Astrocyte (in vitro differentiated cells and primary cell): ENCODE data around the gene PDCL2. TPM values are rescaled to one million over a fixed set of nuclear protein-coding genes. Genes with fewer than 3 reads are reported as not detected.

Experiments used
- DNase-seq: peaks from one replicate; pipeline ENCODE4 v3.0.0-alpha.2; 2010; ENCODE audit warnings: low read depth
- FAIRE-seq: peaks from 2 replicates; lab custom pipeline; 2011; peaks lifted over from hg19 to GRCh38; lab: Jason Lieb, UNC
- H2AFZ ChIP-seq: 2 replicates; pipeline ENCODE4 v1.6.0; 2012; ENCODE audit warnings: low read depth, low read length, inconsistent platforms
- H3K27ac ChIP-seq: 2 replicates; pipeline ENCODE4 v1.5.1; 2011; ENCODE audit warnings: low read depth, low read length, inconsistent platforms
- H3K27me3 ChIP-seq: 2 replicates; pipeline ENCODE4 v1.6.0; 2011; ENCODE audit warnings: low read length, inconsistent platforms; ENCODE audit not compliant: insufficient read depth
- H3K36me3 ChIP-seq: 2 replicates; pipeline ENCODE4 v1.5.1; 2011; ENCODE audit warnings: low read length, inconsistent platforms; ENCODE audit not compliant: insufficient read depth
- H3K4me1 ChIP-seq: 2 replicates; pipeline ENCODE4 v1.5.1; 2011; ENCODE audit warnings: low read length, inconsistent platforms; ENCODE audit not compliant: insufficient read depth
- H3K4me2 ChIP-seq: 2 replicates; pipeline ENCODE4 v1.6.0; 2012; ENCODE audit warnings: low read length, inconsistent platforms
- H3K4me3 ChIP-seq: 2 replicates; pipeline ENCODE4 v1.5.1; 2011; ENCODE audit warnings: low read depth, mild to moderate bottlenecking, low read length, inconsistent platforms; ENCODE audit not compliant: insufficient read depth
- H3K79me2 ChIP-seq: 2 replicates; pipeline ENCODE4 v1.6.0; 2012; ENCODE audit warnings: mild to moderate bottlenecking, low read length, inconsistent platforms; ENCODE audit not compliant: insufficient read depth
- H3K9ac ChIP-seq: 2 replicates; pipeline ENCODE4 v1.6.0; 2012; ENCODE audit warnings: mild to moderate bottlenecking, low read length, inconsistent platforms
- H3K9me3 ChIP-seq: 2 replicates; pipeline ENCODE4 v1.5.1; 2012; ENCODE audit warnings: low read depth, mild to moderate bottlenecking, low read length, inconsistent platforms; ENCODE audit not compliant: insufficient read depth
- H4K20me1 ChIP-seq: 2 replicates; pipeline ENCODE4 v1.6.0; 2012; ENCODE audit warnings: low read length, inconsistent platforms; ENCODE audit not compliant: insufficient read depth
- H3K27ac Mint-ChIP-seq: one replicate; pipeline ENCODE4 v1.8.0; 2021; ENCODE audit warnings: mild to moderate bottlenecking, mixed read lengths; ENCODE audit not compliant: unreplicated experiment
- H3K27me3 Mint-ChIP-seq: one replicate; pipeline ENCODE4 v1.8.0; 2021; ENCODE audit warnings: low read depth, mixed read lengths; ENCODE audit not compliant: unreplicated experiment
- H3K36me3 Mint-ChIP-seq: one replicate; pipeline ENCODE4 v1.8.0; 2021; ENCODE audit warnings: low read depth, mixed read lengths; ENCODE audit not compliant: unreplicated experiment
- H3K4me1 Mint-ChIP-seq: one replicate; pipeline ENCODE4 v1.8.0; 2021; ENCODE audit warnings: low read depth, mixed read lengths; ENCODE audit not compliant: unreplicated experiment
- H3K4me3 Mint-ChIP-seq: one replicate; pipeline ENCODE4 v1.8.0; 2021; ENCODE audit warnings: mild to moderate bottlenecking, moderate library complexity, mixed read lengths; ENCODE audit not compliant: unreplicated experiment
- H3K9me3 Mint-ChIP-seq: one replicate; pipeline ENCODE4 v1.8.0; 2021; ENCODE audit warnings: mild to moderate bottlenecking, mixed read lengths; ENCODE audit not compliant: unreplicated experiment
- EZH2 ChIP-seq: IDR thresholded peaks from 2 replicates; pipeline ENCODE4 v1.6.1; 2012; ENCODE audit warnings: mild to moderate bottlenecking, low read length, inconsistent platforms; ENCODE audit not compliant: insufficient read depth
- total RNA-seq: library from RNA; stranded (reverse); gene quantifications from 2 replicates; pipeline ENCODE4 v1.2.1, GENCODE V29; 2021
- TF ChIP-seq, protein P1 (sequence below): IDR thresholded peaks from 2 replicates; pipeline ENCODE4 v1.5.1; 2011; ENCODE audit warnings: low read depth, mild to moderate bottlenecking, inconsistent platforms, low read length, moderate library complexity; ENCODE audit not compliant: insufficient read depth

The PDCL2 gene
- total RNA-seq, 1 donor from 2014 or later, result not detected

DNA sequence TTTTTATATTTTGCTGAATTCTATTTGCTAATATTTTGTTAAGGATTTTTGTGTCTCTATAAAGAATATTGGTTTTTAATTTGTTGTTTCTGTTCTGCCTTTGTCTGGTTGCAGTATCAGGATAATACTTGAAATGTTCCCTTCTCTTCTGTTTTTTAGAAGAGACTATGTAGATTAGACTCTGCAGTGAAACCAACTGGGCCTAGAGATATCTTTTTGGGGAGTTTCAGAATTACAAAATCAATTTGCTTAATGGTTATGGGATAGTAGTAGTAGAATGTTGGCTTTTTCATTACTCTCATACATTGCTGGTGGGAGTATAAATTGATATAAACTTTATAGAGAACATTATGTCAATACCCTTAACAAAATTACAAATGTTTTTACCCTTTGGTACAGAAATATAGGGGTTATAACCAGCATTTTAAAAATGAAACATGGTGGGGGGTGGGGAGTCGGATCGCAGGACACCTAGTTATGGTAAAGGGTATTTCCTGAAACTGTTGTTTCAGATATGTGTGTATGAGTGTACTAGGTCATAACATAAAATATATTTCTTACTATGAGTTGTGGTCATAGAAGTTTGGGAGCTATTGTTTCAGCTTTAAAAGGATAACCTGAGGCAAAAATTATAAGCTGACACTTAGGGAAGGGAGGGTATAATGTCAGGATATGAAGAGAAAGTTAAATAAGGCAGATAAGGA, 74.4 kb downstream of the PDCL2 start:
- FAIRE-seq (no peak), DNase-seq (no peak)
- Mint-ChIP-seq H3K27ac (peak overlapping the region; percentile 12), H3K9me3 (peaks cover 2% of the 10 kb centered on the region), H3K4me1 (no peaks in the 10 kb centered on the region), H3K27me3 (no peaks in the 10 kb centered on the region), H3K4me3 (no peak overlapping the region), H3K36me3 (peaks cover 5% of the 10 kb centered on the region)
- H3K9ac ChIP-seq, result no peak overlapping the region
- H3K4me3 ChIP-seq, result no peak overlapping the region
- no peaks in the 10 kb centered on the region for H3K9me3 ChIP-seq
- peaks cover 13% of the 10 kb centered on the region for H4K20me1 ChIP-seq
- H2AFZ ChIP-seq, result no peak overlapping the region
- H3K27me3 ChIP-seq, result no peaks in the 10 kb centered on the region
- no peaks in the 10 kb centered on the region for H3K4me1 ChIP-seq
- H3K27ac ChIP-seq, result no peak overlapping the region
- H3K36me3 ChIP-seq, result no peaks in the 10 kb centered on the region
- no peak overlapping the region for H3K4me2 ChIP-seq
- H3K79me2 ChIP-seq, result peaks cover 66% of the 10 kb centered on the region
- no peak for TF ChIP-seq EZH2
- TF ChIP-seq, protein P1, sequence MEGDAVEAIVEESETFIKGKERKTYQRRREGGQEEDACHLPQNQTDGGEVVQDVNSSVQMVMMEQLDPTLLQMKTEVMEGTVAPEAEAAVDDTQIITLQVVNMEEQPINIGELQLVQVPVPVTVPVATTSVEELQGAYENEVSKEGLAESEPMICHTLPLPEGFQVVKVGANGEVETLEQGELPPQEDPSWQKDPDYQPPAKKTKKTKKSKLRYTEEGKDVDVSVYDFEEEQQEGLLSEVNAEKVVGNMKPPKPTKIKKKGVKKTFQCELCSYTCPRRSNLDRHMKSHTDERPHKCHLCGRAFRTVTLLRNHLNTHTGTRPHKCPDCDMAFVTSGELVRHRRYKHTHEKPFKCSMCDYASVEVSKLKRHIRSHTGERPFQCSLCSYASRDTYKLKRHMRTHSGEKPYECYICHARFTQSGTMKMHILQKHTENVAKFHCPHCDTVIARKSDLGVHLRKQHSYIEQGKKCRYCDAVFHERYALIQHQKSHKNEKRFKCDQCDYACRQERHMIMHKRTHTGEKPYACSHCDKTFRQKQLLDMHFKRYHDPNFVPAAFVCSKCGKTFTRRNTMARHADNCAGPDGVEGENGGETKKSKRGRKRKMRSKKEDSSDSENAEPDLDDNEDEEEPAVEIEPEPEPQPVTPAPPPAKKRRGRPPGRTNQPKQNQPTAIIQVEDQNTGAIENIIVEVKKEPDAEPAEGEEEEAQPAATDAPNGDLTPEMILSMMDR, result no peak

DNA sequence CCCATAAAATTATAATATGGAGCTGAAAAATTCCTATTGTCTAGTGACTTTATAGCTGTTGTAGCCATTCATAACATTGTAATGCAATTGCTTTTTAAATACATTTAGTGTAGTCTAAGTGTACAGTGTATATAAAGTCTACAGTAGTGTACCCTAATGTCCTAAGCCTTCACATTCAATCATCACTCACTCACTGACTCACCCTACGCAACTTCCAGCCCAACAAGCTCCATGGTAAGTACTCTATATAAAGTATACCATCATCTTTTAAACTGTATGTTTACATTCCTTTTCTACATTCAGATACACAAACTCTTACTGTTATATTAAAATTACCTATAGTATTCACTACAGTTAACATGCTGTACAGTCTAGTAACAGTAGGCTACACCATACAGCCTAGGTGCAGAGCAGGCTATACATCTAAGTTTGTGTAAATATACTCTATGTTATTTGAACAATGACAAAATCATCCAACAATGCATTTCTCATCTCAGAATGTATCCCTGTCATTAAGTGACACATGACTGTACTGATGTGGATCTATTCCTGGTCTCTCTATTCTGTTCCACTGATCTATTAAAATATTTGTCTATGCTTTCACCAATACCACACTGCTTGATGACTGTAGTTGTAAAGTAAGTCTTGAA, 79.0 kb downstream of the PDCL2 start:
- no peak overlapping the region for H3K4me3 Mint-ChIP-seq
- H3K9me3 Mint-ChIP-seq, result peaks cover 2% of the 10 kb centered on the region
- Histone ChIP-seq H3K4me1 (peaks cover 9% of the 10 kb centered on the region), H3K79me2 (peaks cover 45% of the 10 kb centered on the region), H2AFZ (no peak overlapping the region), H3K9me3 (no peaks in the 10 kb centered on the region), H3K27ac (no peak overlapping the region), H3K4me3 (no peak overlapping the region), H3K36me3 (no peaks in the 10 kb centered on the region), H3K4me2 (no peak overlapping the region), H3K27me3 (no peaks in the 10 kb centered on the region), H4K20me1 (peaks cover 4% of the 10 kb centered on the region), H3K9ac (no peak overlapping the region)
- FAIRE-seq (peak; percentile 9), DNase-seq (no peak)
- no peak overlapping the region for H3K27ac Mint-ChIP-seq
- H3K4me1 Mint-ChIP-seq, result peaks cover 16% of the 10 kb centered on the region
- no peaks in the 10 kb centered on the region for H3K27me3 Mint-ChIP-seq
- TF ChIP-seq EZH2, result no peak
- TF ChIP-seq, protein P1, result no peak
- H3K36me3 Mint-ChIP-seq, result peaks cover 4% of the 10 kb centered on the region

DNA sequence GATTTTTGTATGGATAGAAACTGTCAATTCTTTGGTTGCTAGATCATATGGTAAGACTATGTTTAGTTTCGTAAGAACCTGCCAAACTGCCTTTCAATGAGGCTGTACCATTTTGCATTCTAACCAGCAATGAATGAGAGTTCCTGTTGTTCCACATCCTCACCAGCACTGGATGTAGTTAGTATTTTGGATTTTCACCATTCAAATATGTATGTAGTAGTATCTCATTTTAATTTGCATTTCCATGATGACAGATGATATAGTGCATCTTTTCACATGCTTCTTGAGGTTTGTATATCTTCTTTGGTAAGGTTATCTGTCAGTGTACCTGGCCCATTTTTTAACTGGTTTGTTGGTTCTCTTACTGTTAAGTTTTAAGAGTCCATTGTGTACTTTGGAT, 80.0 kb downstream of the PDCL2 start:
- H3K36me3 Mint-ChIP-seq, result no peaks in the 10 kb centered on the region
- Histone ChIP-seq H3K27me3 (no peaks in the 10 kb centered on the region), H3K79me2 (peaks cover 41% of the 10 kb centered on the region), H3K9ac (no peak overlapping the region), H2AFZ (no peak overlapping the region), H4K20me1 (peaks cover 4% of the 10 kb centered on the region), H3K4me2 (no peak overlapping the region), H3K4me1 (peaks cover 9% of the 10 kb centered on the region), H3K36me3 (no peaks in the 10 kb centered on the region), H3K9me3 (no peaks in the 10 kb centered on the region), H3K4me3 (no peak overlapping the region), H3K27ac (no peak overlapping the region)
- FAIRE-seq (no peak), DNase-seq (no peak)
- H3K27me3 Mint-ChIP-seq, result no peaks in the 10 kb centered on the region
- no peaks in the 10 kb centered on the region for H3K9me3 Mint-ChIP-seq
- H3K4me3 Mint-ChIP-seq, result no peak overlapping the region
- H3K4me1 Mint-ChIP-seq, result peaks cover 16% of the 10 kb centered on the region
- H3K27ac Mint-ChIP-seq, result no peak overlapping the region
- no peak for TF ChIP-seq EZH2
- TF ChIP-seq, protein P1, result no peak
